H1 (cell line): ENCODE results near the gene KLHDC8B. TPM values are rescaled to one million over a fixed set of nuclear protein-coding genes. Genes with fewer than 3 reads are reported as not detected.

Source experiments
- CTCF ChIA-PET: fragments of 300-600 bp; sonication (Branson Sonifier 250); formaldehyde crosslinking; loops from one replicate; lab custom pipeline; 2021; ENCODE audit not compliant: partially characterized antibody; lab: Charles Lee
- POLR2A ChIA-PET: fragments of 300-600 bp; sonication (Branson Sonifier 250); formaldehyde crosslinking; loops from one replicate; lab custom pipeline; 2021; ENCODE audit warnings: inconsistent platforms; ENCODE audit not compliant: partially characterized antibody; lab: Charles Lee
- DNase-seq, 2 experiments: peaks; one replicate each; pipeline versions ENCODE4 v3.0.0 to v3.0.0-alpha.2; 2010 to 2022; ENCODE audit warnings: low spot score in 2 of 2, low read depth in 1 of 2, mixed read lengths in 1 of 2
- FAIRE-seq: peaks from 2 replicates; lab custom pipeline; 2011; peaks lifted over from hg19 to GRCh38; lab: Jason Lieb, UNC
- H2AFZ ChIP-seq: 2 replicates; pipeline ENCODE4 v1.8.1; 2012; ENCODE audit warnings: low read length, inconsistent platforms
- H2AK5ac ChIP-seq: 2 replicates; pipeline ENCODE4 v1.6.1; 2013; ENCODE audit warnings: low read depth, low read length
- H2BK120ac ChIP-seq: replicated peaks from 2 replicates; pipeline ENCODE3; 2013; ENCODE audit warnings: low read depth, low read length, inconsistent platforms
- H2BK12ac ChIP-seq: 2 replicates; pipeline ENCODE4 v1.6.1; 2013; ENCODE audit warnings: low read depth, low read length
- H2BK15ac ChIP-seq: 2 replicates; pipeline ENCODE4 v1.6.1; 2013; ENCODE audit warnings: low read length
- H2BK20ac ChIP-seq: 2 replicates; pipeline ENCODE4 v1.6.1; 2013; ENCODE audit warnings: low read length
- H2BK5ac ChIP-seq: 2 replicates; pipeline ENCODE4 v1.6.1; 2013; ENCODE audit warnings: low read depth, low read length
- H3K14ac ChIP-seq: 2 replicates; pipeline ENCODE4 v1.6.1; 2013; ENCODE audit warnings: inconsistent platforms; ENCODE audit not compliant: insufficient read length
- H3K18ac ChIP-seq: 2 replicates; pipeline ENCODE4 v1.6.1; 2013; ENCODE audit warnings: low read length; ENCODE audit errors: extremely low read depth
- H3K23ac ChIP-seq: 2 replicates; pipeline ENCODE4 v1.6.1; 2013; ENCODE audit warnings: inconsistent platforms; ENCODE audit not compliant: insufficient read length
- H3K23me2 ChIP-seq: 2 replicates; pipeline ENCODE4 v1.6.1; 2013; ENCODE audit warnings: low read depth, low read length
- H3K27ac ChIP-seq: 2 replicates; pipeline ENCODE4 v1.6.1; 2011; ENCODE audit warnings: low read depth, low read length, inconsistent platforms
- H3K27me3 ChIP-seq, 4 experiments: replicated peaks in 1 of 4; 1 replicate in 1 of 4; 2 replicates in 3 of 4; pipeline versions ENCODE4 v1.6.1 to v1.8.1; 2011 to 2013; ENCODE audit warnings: low read length in 3 of 4, mild to moderate bottlenecking in 3 of 4, inconsistent platforms in 2 of 4, mixed read lengths in 2 of 4, moderate library complexity in 1 of 4; ENCODE audit not compliant: control insufficient read depth in 3 of 4, insufficient read depth in 3 of 4; ENCODE audit errors: extremely low read depth in 1 of 4
- H3K36me3 ChIP-seq, 4 experiments: 2 replicates each; pipeline versions ENCODE4 v1.6.1 to v1.8.1; 2011 to 2013; ENCODE audit warnings: mild to moderate bottlenecking in 4 of 4, low read length in 3 of 4, moderate library complexity in 2 of 4, control low read depth in 1 of 4, inconsistent platforms in 1 of 4; ENCODE audit not compliant: insufficient read depth in 4 of 4, control insufficient read depth in 2 of 4
- H3K4ac ChIP-seq: replicated peaks from 2 replicates; pipeline ENCODE3; 2013; ENCODE audit warnings: low read length, low read depth, mixed read lengths, inconsistent platforms; ENCODE audit not compliant: insufficient read length
- H3K4me1 ChIP-seq, 4 experiments: replicated peaks in 1 of 4; 1 replicate in 1 of 4; 2 replicates in 3 of 4; pipeline versions ENCODE4 v1.6.1 to v1.8.1; 2011 to 2013; ENCODE audit warnings: low read length in 3 of 4, inconsistent platforms in 2 of 4, mixed read lengths in 1 of 4; ENCODE audit not compliant: insufficient read depth in 4 of 4, control insufficient read depth in 3 of 4
- H3K4me2 ChIP-seq, 2 experiments: 2 replicates each; pipeline versions ENCODE4 v1.6.1 to v1.8.1; 2011 to 2013; ENCODE audit warnings: low read depth in 2 of 2, low read length in 2 of 2, control low read depth in 1 of 2, inconsistent platforms in 1 of 2, mild to moderate bottlenecking in 1 of 2; ENCODE audit not compliant: insufficient read depth in 1 of 2
- H3K4me3 ChIP-seq, 4 experiments: fragments of 200-600, 300-600 bp in 1 of 4; sonication (generic), shearing (Covaris generic), sonication (Bioruptor Twin) in 1 of 4; 2 replicates each; pipeline versions ENCODE4 v1.5.1 to v1.8.1; 2011 to 2016; ENCODE audit warnings: low read length in 4 of 4, low read depth in 3 of 4, control low read depth in 2 of 4, inconsistent platforms in 2 of 4, mild to moderate bottlenecking in 2 of 4, mixed read lengths in 1 of 4, moderate library complexity in 1 of 4; ENCODE audit not compliant: insufficient read depth in 2 of 4; ENCODE audit errors: extremely low read depth in 1 of 4
- H3K56ac ChIP-seq: replicated peaks from 2 replicates; pipeline ENCODE3; 2013; ENCODE audit warnings: low read depth, mild to moderate bottlenecking, mixed read lengths, low read length, inconsistent platforms; ENCODE audit not compliant: insufficient read length
- H3K79me1 ChIP-seq: 2 replicates; pipeline ENCODE4 v1.6.1; 2013; ENCODE audit warnings: low read depth, low read length, control low read depth
- H3K79me2 ChIP-seq, 2 experiments: 2 replicates each; pipeline versions ENCODE4 v1.6.1 to v1.8.1; 2012 to 2013; ENCODE audit warnings: low read length in 2 of 2, mild to moderate bottlenecking in 2 of 2, inconsistent platforms in 1 of 2; ENCODE audit not compliant: insufficient read depth in 2 of 2, control insufficient read depth in 1 of 2
- H3K9ac ChIP-seq, 4 experiments: replicated peaks in 1 of 4; 1 replicate in 1 of 4; 2 replicates in 3 of 4; pipeline versions ENCODE4 v1.6.1 to v1.8.1; 2011 to 2013; ENCODE audit warnings: low read depth in 3 of 4, low read length in 3 of 4, control low read depth in 2 of 4, mild to moderate bottlenecking in 2 of 4, moderate library complexity in 2 of 4, inconsistent platforms in 1 of 4; ENCODE audit errors: extremely low read depth in 1 of 4
- H3K9me3 ChIP-seq, 2 experiments: 2 replicates each; pipeline versions ENCODE4 v1.6.1 to v1.8.1; 2012 to 2013; ENCODE audit warnings: mild to moderate bottlenecking in 2 of 2, moderate library complexity in 2 of 2, control low read depth in 1 of 2, inconsistent platforms in 1 of 2, low read depth in 1 of 2, low read length in 1 of 2, mixed read lengths in 1 of 2; ENCODE audit not compliant: insufficient read depth in 2 of 2
- H4K20me1 ChIP-seq, 2 experiments: replicated peaks in 1 of 2; 2 replicates each; pipeline versions ENCODE3 to v1.8.1; 2011 to 2013; ENCODE audit warnings: inconsistent platforms in 2 of 2, low read length in 2 of 2, mild to moderate bottlenecking in 1 of 2; ENCODE audit not compliant: insufficient read depth in 2 of 2, control insufficient read depth in 1 of 2
- H4K5ac ChIP-seq: 2 replicates; pipeline ENCODE4 v1.6.1; 2013; ENCODE audit warnings: low read length, low read depth, mixed read lengths, inconsistent platforms; ENCODE audit not compliant: insufficient read length
- H4K8ac ChIP-seq: 2 replicates; pipeline ENCODE4 v1.8.0; 2013; ENCODE audit warnings: mild to moderate bottlenecking, moderate library complexity, low read length, inconsistent platforms; ENCODE audit not compliant: insufficient read depth; ENCODE audit errors: extremely low read depth
- H4K91ac ChIP-seq: replicated peaks from 2 replicates; pipeline ENCODE3; 2013; ENCODE audit warnings: low read length, mixed read lengths, inconsistent platforms; ENCODE audit not compliant: insufficient read length
- BACH1 ChIP-seq: IDR thresholded peaks from 2 replicates; pipeline ENCODE4 v1.6.1; 2012; ENCODE audit warnings: low read length, improper control_type of control experiment
- BCL11A ChIP-seq, 2 experiments: IDR thresholded peaks; one replicate each; pipeline ENCODE4 v1.6.1; 2011; ENCODE audit warnings: low read depth in 2 of 2, low read length in 2 of 2, mild to moderate bottlenecking in 2 of 2
- BRCA1 ChIP-seq: IDR thresholded peaks from 2 replicates; pipeline ENCODE4 v1.6.1; 2012; ENCODE audit warnings: low read depth, low read length, improper control_type of control experiment
- FOSL1 ChIP-seq: IDR thresholded peaks from 2 replicates; pipeline ENCODE4 v1.6.1; 2011; ENCODE audit warnings: mild to moderate bottlenecking, low read depth, low read length, moderate library complexity; ENCODE audit not compliant: insufficient read depth
- GTF2F1 ChIP-seq: IDR thresholded peaks from 2 replicates; pipeline ENCODE4 v1.6.1; 2012; ENCODE audit warnings: low read depth, low read length, improper control_type of control experiment, borderline replicate concordance
- KDM5A ChIP-seq: fragments of 200-600 bp; IDR thresholded peaks from 2 replicates; pipeline ENCODE4 v1.7.1; 2012; ENCODE audit warnings: mild to moderate bottlenecking, low read length, inconsistent platforms, mixed read lengths
- POU5F1 ChIP-seq: IDR thresholded peaks from 2 replicates; pipeline ENCODE4 v1.6.1; 2011; ENCODE audit warnings: low read depth, mild to moderate bottlenecking, low read length, moderate library complexity
- RBBP5 ChIP-seq: IDR thresholded peaks from 2 replicates; pipeline ENCODE4 v1.7.1; 2012; ENCODE audit warnings: low read depth, mild to moderate bottlenecking, inconsistent platforms, low read length, moderate library complexity, borderline replicate concordance
- SAP30 ChIP-seq: fragments of 300-600 bp; sonication (generic); IDR thresholded peaks from 2 replicates; pipeline ENCODE4 v1.7.1; 2012; ENCODE audit warnings: low read length, moderate library complexity, mild to moderate bottlenecking, inconsistent platforms; ENCODE audit not compliant: insufficient read depth, insufficient replicate concordance
- SIRT6 ChIP-seq: IDR thresholded peaks from one replicate; pipeline ENCODE4 v1.7.1; 2012; ENCODE audit warnings: low read length, inconsistent platforms
- USF2 ChIP-seq: IDR thresholded peaks from 2 replicates; pipeline ENCODE4 v1.6.1; 2011; ENCODE audit warnings: low read length, improper control_type of control experiment
- YY1 ChIP-seq: IDR thresholded peaks from 2 replicates; pipeline ENCODE4 v1.6.1; 2011; ENCODE audit warnings: low read depth, mild to moderate bottlenecking, low read length
- ZNF274 ChIP-seq: IDR thresholded peaks from 2 replicates; pipeline ENCODE4 v1.7.0; 2012; ENCODE audit warnings: low read length, borderline replicate concordance; ENCODE audit errors: extremely low read depth
- WGBS, 2 experiments: shearing (Covaris generic) in 1 of 2; methylation state at CpG; one replicate each; pipeline versions ENCODE4 v1.1.6 to v1.1.7; 2013 to 2015; ENCODE audit warnings: low lambda C conversion rate in 2 of 2, mixed read lengths in 2 of 2, inconsistent platforms in 1 of 2, low coverage in 1 of 2, missing lambda C conversion rate in 1 of 2; ENCODE audit not compliant: insufficient replicate concordance in 2 of 2, insufficient coverage in 1 of 2, insufficient read length in 1 of 2; ENCODE audit errors: extremely low coverage in 1 of 2, missing lambda C conversion rate in 1 of 2; 5-methylcytosine and 5-hydroxymethylcytosine counted together
- polyA plus RNA-seq, 7 experiments: library from polyadenylated mRNA; depleted of rRNA in 3 of 7; stranded (reverse) in 5 of 7; unstranded in 2 of 7; fragments of >200 nt in 5 of 7; fragments of 200-250 nt in 2 of 7; gene quantifications; 1 replicate in 5 of 7; 2 replicates in 1 of 7; 4 replicates in 1 of 7; pipeline versions ENCODE4 v1.2.1 to v1.2.3, GENCODE V29; 2011 to 2013; ENCODE audit warnings: missing spikeins in 2 of 7, mixed read lengths in 2 of 7
- total RNA-seq: library from RNA; stranded (reverse); fragmentation: NEBNext Ultra II Directional; extraction: Animal tissue kit (Norgen Biotek cat#: 25700); gene quantifications from 2 replicates; pipeline ENCODE4 v1.2.1, GENCODE V29; 2021

KLHDC8B gene
- total and polyA plus RNA-seq, 2 of the 8 experiments (the other 6 are each of a cell fraction or from before 2014, with no cell fraction given): 15.8 to 21.3 TPM

DNA sequence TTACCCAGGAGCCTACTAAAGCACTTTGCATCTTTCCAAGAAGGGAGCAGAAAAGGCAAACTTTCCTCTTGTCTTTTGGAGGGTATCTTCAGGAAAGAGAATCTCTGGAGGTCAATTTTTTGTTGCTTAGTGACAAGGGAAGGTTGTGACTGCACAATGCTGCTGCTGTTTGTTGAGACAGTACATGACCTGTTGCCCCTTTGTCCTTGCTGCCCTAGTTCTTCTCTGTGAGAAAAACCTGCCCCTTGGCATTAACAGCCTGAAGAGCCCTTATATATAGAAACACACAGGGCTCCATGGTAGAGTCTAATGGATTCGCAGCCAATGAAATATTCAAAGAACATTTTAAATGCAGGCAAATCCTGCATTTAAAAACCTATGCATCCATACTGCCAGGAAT, 20.3 kb downstream of the KLHDC8B start:
- Histone ChIP-seq H2AFZ (0 out of 2 replicates have a peak overlapping the region, but pooled peaks have one; percentile 31), H3K56ac (no peak overlapping the region), H4K91ac (no peak overlapping the region), H3K4me1 (0 out of 7 replicates have a peak, but pooled peaks cover 0 to 3% (median 0%) of the 10 kb centered on the region in 4 experiments), H4K5ac (no peak overlapping the region), H2BK12ac (no peak overlapping the region), H3K27ac (no peak overlapping the region), H3K23me2 (no peaks in the 10 kb centered on the region), H2BK20ac (no peak overlapping the region), H2AK5ac (no peak overlapping the region), H4K8ac (no peak overlapping the region), H3K79me1 (no peaks in the 10 kb centered on the region), H3K23ac (no peak overlapping the region), H3K4ac (no peak overlapping the region), H3K9me3 (no peaks in the 10 kb centered on the region; a peak in 1 of 4 replicates), H3K79me2 (no peaks in the 10 kb centered on the region), H3K36me3 (no peaks in the 10 kb centered on the region), H2BK120ac (no peak overlapping the region), H3K4me2 (no peak overlapping the region), H3K14ac (no peak overlapping the region), H3K9ac (no peak overlapping the region), H3K18ac (no peak overlapping the region), H2BK5ac (no peak overlapping the region), H2BK15ac (no peak overlapping the region), H3K4me3 (no peak overlapping the region), H4K20me1 (no peaks in the 10 kb centered on the region), H3K27me3 (no peaks in the 10 kb centered on the region)
- POLR2A ChIA-PET: no interaction called here
- 79% methylated on average over 1 of the region's 1 CpG; no CpG with 5 or more reads in 1 of the 2 experiments for WGBS, 2 experiments
- no peak for FAIRE-seq
- no peak for DNase-seq
- CTCF ChIA-PET: no interaction called here
- TF ChIP-seq YY1 (no peak), BCL11A (IDR thresholded peaks at IDR 0.05; ENCODE audit: low read depth in 2 of 2, low read length in 2 of 2) (no peak), RBBP5 (no peak), SAP30 (no peak), FOSL1 (no peak), GTF2F1 (no peak), BACH1 (no peak), USF2 (no peak), POU5F1 (no peak), SIRT6 (no peak), KDM5A (no peak), BRCA1 (no peak), ZNF274 (no peak)
